Activated T-cell treated with anti-CD3 and anti-CD28 coated beads for 4 hours (primary cell): ENCODE data around the gene PDE6H.

Experiments used
- DNase-seq: peaks from one replicate; pipeline ENCODE4 v3.0.0-alpha.2; 2020

Gene PDE6H

GRCh38 chr12:15011162-15011561, 38.3 kb downstream of the PDE6H start:
- no peak for DNase-seq

- no peak for DNase-seq
Measured at GRCh38 chr12:15013634-15014179, 40.9 kb downstream of the PDE6H start.

- DNase-seq, result no peak
Measured at GRCh38 chr12:15014708-15015107, 41.9 kb downstream of the PDE6H start.

- DNase-seq, result no peak
Measured at GRCh38 chr12:15015121-15015520, 42.3 kb downstream of the PDE6H start.

GRCh38 chr12:15020156-15020555, 47.3 kb downstream of the PDE6H start:
- DNase-seq, result no peak
